Ishikawa (cell line): ENCODE measurements around the gene MYBPC1.

Experiments used
- CREB1 ChIP-seq: IDR thresholded peaks from 2 replicates; pipeline ENCODE4 v1.6.1; 2012; ENCODE audit warnings: low read depth
- FOXM1 ChIP-seq: IDR thresholded peaks from 2 replicates; pipeline ENCODE4 v1.6.1; 2012; ENCODE audit warnings: low read depth, borderline replicate concordance
- NFIC ChIP-seq: IDR thresholded peaks from 2 replicates; pipeline ENCODE4 v1.6.1; 2012
- RAD21 ChIP-seq: IDR thresholded peaks from 2 replicates; pipeline ENCODE4 v1.6.1; 2012; ENCODE audit warnings: low read depth
- REST ChIP-seq: IDR thresholded peaks from 2 replicates; pipeline ENCODE4 v1.6.1; 2012; ENCODE audit warnings: low read depth, mild to moderate bottlenecking
- TEAD4 ChIP-seq: IDR thresholded peaks from 2 replicates; pipeline ENCODE4 v1.6.1; 2012
- YY1 ChIP-seq: IDR thresholded peaks from 2 replicates; pipeline ENCODE4 v1.6.1; 2012; ENCODE audit warnings: low read depth
- ZBTB7A ChIP-seq: IDR thresholded peaks from 2 replicates; pipeline ENCODE4 v1.6.1; 2012; ENCODE audit warnings: low read depth
- TF ChIP-seq, protein P1 (sequence below): IDR thresholded peaks from 2 replicates; pipeline ENCODE4 v1.6.1; 2012

The MYBPC1 gene

GRCh38 chr12:101729842-101730241 lies 135.1 kb downstream of the MYBPC1 start:
- TF ChIP-seq CREB1 (no peak), REST (no peak), NFIC (no peak), FOXM1 (no peak), ZBTB7A (no peak), YY1 (no peak), TEAD4 (no peak)
- TF ChIP-seq, protein P1, sequence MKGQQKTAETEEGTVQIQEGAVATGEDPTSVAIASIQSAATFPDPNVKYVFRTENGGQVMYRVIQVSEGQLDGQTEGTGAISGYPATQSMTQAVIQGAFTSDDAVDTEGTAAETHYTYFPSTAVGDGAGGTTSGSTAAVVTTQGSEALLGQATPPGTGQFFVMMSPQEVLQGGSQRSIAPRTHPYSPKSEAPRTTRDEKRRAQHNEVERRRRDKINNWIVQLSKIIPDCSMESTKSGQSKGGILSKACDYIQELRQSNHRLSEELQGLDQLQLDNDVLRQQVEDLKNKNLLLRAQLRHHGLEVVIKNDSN = no peak

DNA sequence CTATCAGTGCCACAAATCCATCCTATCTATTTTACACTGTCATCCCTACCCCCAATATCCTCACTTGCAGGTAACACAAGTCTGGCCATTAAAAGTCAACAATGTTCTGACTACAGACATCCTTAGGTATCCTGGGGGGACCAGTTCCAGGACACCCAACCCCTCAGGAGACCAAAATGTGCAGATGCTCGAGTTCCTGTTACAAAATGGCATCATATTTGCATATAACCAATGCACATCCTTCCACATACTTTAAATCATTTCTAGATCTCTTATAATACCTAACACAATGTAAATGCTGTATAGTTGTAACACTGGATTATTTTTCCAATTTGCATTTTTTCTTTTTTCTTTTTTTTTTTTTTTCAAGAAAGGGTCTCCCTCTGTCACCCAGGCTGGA lies 137.5 kb downstream of the MYBPC1 start:
- TF ChIP-seq, protein P1 = no peak

DNA sequence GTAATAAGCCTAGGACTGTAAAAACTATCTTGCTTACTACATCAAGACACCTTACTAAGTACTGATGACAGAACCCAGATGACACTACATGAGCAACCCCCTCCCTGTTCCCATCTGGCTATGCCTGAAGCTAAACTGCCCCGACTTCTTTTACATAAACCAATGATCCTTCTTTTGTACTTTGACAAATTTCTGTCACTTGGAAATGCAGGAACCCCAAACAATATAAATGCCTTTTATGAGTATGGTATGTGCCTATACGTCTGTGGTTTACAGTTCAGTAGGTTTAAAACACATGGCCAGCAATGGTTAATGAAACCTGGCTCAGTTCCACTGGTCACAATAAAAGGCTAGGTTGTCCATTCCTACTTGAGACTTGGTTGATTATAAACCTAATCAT lies 138.4 kb downstream of the MYBPC1 start:
- TF ChIP-seq NFIC (0 out of 2 replicates have a peak, but pooled peaks have one; percentile 8), RAD21 (no peak), TEAD4 (no peak), ZBTB7A (no peak)
